Fibroblast of skin of back (primary cell): ENCODE results near the gene D2HGDH.
"Not testable (repeated sequence)": the region's sequence is repeated elsewhere in the genome, so short reads cannot be mapped to it uniquely, and the experiment has no call there.

Experiments
- DNase-seq: peaks from one replicate; pipeline ENCODE4 v3.0.0-alpha.2; 2013

D2HGDH gene

DNA sequence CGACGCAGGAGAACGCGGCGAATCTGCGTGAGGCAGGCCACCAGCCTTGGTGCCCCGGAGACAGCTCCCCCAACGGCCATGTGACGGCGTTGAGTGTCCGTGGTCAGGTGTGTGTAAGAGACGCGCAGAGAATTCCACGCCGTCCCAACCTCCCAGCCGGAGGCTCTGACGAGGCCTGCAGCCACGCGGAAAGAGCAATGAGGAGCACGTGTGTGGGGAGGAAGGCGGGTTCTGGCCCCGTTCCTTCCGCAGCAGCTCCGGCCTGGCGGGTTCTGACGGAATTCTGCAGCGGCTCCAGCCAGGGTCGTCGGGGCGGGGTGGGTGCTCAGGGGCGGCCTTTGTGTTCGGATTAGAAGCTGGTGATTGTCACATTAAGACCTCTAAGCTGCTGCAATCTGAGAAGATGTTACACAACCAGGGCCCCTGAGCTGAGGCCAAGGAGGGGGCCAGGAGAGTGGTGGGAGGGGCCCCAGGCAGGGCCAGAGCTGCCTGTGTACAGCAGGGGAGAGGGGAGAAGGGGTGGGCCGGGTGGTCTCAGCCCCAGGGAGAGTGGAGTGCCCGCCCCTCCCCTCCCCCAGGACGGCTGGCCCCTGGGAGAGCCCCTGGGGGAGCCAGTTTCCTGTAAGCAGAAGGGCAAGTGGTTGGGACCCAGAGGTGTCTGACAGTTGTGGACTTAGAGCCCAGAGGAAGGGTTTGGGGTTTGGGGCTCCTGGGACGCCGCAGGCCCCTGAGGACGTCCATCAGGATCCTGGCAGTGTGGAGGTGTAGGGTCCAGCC lies 37.0 kb downstream of the D2HGDH start:
- no peak for DNase-seq

DNA sequence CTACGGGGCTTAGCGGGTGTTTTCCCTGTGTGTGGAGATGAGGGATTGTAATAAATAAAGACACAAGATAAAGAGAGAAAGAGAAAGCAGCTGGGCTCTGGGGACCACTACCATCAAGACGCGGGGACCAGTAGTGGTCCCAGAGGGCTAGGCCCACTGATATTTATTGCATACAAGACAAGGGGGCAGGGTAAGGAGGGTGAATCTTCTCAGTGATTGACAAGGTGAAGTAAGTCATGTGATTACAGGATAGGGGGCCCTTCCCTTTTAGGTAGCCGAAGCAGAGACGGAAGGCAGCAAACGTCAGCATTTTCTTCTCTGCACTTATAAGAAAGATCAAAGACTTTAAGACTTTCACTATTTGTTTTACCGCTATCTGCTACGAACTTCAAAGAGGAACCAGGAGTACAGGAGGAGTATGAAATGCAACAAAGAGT lies 37.7 kb downstream of the D2HGDH start:
- DNase-seq, result no peak

DNA sequence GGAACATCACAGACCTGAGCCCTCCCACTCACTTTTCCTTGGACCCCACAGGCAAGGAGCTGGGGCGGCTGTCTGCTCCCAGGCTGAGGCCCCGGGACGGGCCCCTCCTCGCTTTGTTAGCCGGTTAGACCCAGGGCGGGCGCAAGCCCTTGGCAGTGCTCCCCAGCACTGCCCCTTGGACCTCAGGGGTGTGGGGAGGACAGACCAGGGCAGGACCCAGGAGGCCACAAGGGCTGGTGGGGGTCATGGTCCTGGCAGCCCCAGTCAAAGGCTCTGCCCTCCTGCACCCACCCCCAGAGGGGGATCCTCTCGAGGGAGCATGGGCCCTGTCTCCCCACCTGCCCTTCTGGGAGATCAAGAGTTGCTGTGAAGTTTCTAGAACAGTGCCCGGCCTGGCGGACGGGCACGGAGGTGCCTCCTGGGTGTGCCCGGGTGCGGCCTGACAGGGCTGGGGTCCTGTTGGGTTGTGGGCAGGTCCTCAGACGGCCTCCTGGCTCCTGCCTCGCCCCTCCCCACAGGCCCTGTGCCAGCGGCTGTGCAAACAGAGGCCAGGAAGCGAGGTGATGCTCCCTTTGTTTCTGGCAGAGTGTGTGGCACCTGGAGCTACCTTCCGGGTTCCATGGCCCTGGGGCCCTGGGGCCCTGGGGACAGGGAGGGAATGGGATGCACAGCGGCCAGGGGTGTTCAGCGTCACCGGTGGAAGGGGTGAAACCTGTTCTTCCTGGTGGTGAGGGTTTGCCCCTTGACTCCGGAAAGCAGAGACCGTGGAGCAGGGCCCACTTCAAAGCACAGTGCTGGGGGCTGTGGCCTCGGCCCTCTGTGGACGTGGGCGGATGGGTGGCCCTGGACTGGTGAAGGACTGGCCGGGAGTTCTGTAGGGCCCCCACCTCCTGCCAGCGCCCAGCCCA lies 39.3 kb downstream of the D2HGDH start:
- DNase-seq, result no peak

DNA sequence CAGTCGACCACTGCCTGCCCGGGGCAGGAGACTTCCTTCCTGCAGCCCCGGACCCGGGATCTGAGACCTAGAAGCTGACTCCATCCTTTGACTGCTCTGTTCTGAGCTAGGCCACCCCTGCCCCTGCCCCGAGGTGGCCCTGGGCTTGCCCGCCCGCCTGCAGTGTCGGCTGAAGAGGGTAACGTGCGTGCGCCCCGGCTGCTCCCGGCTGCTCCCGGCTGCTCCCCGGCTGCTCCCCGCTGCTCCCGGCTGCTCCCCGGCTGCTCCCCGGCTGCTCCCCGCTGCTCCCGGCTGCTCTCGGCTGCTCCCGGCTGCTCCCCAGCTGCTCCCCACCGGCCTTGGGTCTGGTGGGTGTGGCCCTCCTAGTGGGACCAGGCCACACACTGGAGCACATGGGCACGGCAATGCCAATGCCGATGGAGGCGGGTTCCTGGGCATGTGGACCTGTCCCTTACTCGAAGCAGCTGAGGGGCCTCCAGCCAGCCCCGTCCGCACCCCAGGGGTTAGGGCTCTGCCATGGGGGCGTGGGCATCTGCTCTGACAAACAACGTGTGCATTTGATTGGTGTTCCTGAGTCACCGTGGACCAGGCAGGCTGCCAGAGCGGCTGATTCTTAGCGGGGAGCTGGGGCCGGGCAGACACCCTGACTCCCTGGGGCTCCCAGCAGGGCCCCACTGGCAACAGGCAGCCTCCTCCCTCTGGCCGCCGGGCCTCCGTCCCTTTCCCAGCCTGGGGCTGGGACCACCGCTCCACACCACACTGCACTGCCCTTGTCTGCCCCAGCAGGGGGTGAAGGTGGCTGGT lies 40.2 kb downstream of the D2HGDH start:
- peak; percentile 73 for DNase-seq

DNA sequence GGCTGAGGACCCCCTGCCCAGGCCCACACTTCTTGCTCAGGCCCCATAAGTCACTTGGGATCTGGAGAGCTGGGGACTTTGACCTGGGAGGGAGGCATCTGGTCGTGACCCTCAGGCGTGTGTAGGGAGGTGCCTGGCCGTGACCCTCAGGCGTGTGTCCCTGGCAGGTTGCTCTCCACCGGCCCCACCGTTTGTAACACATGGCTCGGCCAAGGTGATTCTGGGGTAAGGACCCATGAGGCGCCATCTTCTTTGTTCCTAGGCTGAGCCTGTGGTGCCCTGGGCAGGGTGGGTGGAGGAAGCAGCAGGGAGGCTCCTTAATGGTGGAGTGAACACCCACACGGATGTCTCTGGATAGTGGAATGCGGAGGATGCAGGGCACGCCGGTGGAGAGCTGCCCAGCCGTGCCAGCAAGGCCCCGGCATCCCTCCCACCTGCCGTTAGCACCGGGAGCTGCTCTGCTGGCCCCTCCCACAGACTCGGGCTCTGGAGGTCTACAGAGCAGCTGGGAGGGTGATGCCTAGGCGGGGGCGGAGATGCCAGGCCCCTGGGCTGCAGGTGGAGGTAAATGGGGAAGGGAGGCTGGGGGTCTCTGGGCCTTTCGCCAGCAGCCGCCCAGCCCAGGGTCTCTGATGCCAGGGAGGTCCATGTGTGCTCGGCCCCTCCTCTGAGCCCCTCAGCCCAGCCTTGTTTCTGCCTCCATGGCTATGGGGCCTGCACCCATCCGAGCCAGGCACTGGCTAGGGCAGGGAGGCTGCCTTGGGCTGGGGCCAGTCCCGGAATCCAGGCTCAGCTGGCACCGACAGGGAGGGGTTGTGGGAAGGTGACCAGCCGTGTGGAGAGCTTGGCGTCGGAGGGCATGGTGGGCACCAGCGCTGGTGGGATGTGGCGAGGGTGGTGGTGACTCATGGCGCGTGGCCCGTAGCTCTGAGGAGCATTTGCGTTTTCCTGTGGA lies 41.1 kb downstream of the D2HGDH start:
- no peak for DNase-seq

DNA sequence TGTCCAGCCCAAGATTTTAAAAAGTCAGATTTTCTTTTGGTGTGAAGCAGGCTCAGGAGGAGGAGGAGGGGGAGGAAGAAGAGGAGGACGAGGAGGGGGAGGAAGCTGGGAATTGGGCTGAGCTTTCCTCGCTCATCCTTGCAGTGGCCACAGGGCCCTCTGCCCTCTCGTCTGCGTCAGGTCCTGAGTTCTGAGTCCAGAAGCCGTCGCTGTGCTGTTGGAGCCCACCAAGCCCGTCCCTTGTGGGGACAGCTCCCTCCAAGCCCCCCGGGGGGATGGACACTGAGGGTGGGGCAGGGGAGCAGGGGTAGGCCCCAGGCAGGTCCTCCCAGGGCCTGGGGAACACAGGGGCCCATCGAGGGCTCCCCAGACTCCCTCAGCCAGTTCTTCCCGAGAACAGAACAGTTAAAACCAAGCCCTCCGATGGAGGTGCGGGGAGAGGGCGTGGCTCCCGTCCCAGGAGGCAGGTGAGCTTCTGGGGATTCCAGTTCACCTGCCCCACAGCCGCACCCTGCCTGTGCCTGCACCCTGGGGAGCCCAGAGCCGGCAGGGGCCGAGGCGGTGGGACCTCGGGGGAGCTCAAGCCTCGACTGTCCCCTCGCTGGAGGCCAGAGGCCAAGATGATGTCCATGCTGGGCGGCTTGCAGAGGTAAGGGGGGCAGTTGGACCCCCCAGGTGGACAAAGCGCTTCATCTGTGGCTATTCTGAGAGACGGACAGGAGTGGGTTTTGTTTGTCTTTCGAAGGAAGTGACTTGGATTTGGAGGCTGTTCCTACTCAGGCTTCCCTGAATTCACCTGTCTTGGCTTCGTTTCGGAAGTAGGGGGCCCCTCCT lies 42.1 kb downstream of the D2HGDH start, which contains the start of gene GAL3ST2:
GAL3ST2 (plus strand) TSS at position 487 of the 834 bp plus-strand sequence; CDS start at position 621, 134 bp downstream.
- DNase-seq, result no peak

DNA sequence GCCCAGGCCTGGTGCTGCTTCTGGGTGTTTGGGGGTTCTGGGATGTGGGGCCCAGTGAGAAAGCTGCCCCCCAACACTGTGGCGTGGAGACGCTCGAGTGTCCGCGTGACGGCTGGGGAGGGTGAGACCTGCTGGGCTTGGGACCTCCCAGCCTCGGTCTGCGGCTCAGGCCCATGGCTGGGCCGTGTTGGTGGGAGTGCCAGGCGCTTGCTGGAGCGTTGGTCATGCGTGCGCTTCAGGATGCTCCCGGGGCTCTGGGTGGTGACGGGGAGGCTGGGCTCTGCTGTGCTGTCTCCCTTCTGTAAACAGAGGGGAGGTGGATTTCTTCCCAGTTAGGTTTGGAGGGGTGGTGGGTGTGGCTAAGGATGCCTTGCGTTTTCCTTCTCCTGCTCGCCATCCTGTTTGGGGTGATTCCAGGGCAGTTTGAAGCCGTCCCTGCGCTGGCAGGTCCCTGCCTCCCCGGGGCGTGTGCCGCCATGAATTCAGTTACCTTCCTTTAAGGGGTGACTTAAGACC lies 42.8 kb downstream of the D2HGDH start:
- DNase-seq, result no peak

DNA sequence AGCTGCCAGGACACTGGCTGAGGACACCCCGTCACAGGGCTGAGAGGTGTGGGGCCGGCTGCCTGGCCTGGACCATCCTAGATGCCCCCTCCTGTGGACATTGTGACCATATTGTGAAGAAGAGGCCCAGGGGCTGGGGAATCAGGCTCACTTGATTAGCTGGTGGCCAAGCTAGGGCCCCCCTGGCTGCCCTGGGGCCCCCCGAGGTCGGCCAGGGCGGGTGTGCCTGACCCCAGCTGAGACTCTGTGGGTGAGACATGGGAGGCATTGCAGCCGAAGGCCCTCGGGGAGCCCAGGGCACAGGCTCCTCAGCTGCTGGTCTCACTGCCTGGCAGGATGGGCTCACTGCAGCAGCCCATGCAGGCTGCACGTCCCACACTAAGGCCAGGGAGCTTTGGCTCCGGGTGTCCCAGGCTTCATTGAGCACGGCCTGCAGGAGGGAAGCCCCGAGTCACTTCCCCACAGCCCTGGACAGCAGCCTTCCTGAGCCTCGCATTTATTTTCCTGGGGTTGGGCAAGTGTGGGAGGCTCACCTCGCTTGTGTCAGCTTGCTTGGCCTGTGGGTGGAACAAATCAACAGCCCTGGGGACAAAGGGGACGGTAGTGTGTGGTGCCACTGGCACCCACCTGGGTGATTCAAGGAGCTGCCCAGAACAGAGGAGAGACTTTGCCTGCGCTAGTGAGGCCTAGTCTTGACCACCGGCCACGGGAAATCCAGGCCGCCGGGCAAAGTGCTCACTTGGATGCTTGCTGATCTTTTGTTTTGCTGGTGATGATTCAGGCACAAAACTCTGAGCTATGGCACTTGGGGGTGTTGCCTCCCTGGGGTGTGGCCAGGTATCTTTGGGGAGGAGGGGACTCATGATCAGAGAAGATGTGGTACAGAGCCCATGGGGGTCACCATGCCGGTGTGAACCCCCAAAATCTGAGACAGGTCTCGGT lies 43.5 kb downstream of the D2HGDH start:
- no peak for DNase-seq

DNA sequence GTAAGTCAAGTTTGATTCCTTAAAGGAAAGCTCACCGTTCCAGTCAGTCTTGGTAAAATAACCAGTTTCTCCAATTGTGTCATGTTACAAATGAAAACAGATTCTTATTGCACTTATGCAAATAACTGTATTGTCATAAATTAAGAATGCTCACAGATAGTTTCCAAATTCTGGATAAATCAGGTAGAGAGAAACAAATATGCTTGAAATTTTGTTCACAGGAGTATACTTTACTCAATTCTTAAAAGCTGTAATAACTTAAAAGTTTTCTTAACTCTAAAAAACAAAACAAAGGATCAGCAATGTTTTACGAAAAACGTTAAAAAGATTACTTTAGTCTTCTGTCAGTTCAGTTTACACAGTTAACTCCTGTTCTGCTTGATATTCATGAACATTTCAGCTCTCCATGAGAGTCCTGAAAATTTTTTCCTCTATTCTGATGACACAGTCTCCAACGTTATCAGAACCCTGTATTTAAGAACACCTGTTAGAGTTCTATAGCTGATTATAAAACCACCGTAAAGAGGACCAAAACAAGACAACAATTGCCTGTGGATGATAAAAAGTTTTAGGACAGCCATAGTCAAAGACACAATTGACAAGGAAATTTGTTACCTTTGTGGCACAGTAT lies 46.6 kb downstream of the D2HGDH start:
- DNase-seq, result no peak

DNA sequence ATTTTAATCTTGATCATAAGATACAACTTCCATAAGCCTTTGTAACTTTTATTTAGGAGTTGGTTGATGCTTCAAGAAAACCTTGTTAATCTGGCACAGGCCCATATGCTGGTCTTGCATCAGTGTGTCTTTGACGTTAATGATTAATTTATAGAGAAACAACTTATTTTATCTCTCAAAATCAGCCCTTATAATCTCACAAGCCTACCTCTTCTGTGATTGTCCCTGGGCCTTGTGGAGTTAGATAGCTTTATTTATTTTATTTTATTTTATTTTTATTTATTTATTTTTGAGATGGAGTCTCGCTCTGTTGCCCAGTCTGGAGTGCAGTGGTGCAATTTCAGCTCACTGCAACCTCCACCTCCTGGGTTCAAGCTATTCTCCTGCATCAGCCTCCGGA lies 47.6 kb downstream of the D2HGDH start:
- DNase-seq, result not testable (repeated sequence)

DNA sequence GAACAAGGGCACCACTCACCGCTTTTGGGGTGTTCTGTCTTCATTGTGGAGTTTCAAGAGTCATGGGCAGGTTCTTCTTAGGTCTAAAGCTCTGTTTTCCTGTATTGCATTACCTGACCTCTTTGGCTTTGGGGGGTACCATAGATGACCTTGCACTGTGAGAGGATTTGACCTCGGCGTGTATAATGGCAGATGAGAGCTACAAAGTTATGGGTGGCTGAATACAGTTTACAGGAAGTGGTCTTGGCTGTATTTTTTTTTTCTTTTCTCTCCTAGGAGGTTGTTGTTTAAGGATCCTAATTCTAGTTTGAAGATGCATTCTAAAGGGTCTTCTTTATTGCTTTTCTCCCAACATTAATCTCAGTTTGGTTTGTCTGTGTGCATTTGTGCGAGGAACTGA lies 53.7 kb downstream of the D2HGDH start:
- no peak for DNase-seq

DNA sequence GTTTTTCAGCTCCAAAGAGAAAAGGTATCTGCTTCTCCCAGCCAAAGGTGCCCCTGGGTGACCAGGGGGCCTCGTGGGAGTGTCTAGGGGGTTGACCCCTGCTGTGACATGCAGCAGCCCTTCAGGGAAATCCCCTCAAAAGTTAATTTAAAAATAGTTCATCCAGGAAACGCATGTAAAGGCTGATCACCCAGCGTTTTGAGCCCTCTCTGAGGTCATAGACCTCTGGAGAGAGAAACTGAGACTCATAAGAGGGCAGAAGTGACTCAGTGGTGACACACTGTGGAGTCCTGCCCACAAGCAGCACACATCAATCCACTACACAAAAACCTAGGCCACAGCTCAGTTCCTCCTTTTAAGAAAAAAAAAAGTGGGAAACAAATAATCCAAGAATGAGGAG lies 54.1 kb downstream of the D2HGDH start:
- no peak for DNase-seq

DNA sequence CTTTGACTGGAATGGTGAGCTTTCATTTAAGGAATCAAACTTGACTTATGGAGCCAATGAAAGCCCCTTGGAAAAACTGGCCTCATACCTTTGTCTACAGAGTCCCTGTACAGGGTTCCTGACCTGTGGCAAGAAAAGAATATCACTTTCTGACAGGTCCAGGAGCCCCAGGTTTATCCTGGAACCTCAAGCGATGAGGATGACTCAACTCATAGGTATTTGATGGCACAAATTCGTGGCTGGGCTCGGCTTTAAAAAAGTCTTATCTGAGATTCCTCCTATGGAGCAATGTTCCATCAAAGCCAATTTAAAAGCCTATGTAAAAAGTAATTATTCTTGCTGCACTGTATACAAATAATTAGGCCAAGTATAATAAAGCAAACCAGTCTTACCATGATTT lies 57.0 kb downstream of the D2HGDH start:
- DNase-seq, result not testable (repeated sequence)

DNA sequence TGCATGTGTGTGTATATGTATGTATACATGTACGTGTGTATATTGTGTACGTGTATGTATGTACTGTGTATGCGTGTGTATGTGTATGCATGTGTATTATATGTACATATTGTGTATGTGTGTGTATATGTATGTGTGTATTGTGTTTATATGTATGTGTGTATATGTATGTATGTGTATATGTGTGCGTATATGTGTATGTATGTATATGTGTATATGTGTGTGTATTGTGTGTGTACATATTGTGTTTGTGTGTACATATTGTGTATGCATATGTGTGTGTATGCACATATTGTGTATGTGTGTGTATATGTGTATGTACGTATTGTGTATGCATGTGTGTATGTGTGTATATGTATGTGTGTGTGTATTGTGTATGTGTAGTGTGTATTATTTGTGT lies 59.0 kb downstream of the D2HGDH start:
- DNase-seq, result no peak

DNA sequence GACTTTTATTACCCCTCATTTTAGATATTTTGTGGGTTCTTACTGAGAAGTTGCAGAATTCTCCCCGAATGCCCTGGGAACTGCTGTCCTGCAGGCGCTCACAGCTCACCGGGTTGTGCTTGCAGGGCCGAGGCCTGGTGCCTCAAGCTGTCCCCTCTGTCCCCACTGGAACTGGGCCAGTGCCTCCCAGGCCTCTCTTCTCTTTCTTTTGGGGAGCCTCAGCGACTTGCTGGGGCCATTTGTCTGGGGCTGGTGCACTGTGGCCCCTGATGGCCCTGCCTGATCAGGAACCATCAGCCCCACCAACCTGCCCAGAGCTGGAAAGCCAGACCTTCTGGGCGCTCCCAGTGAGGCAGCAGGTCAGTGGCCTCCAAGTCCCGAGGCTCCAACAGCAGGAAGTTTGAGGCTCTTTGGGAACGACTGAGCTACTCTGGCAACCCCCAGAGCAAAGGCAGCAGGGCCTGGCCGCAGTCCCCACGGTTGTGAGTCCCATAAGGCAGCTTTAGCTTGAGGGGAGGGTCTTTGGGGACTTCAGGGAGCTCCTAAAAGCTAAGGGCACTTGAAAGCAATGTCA lies 59.9 kb downstream of the D2HGDH start:
- no peak for DNase-seq

DNA sequence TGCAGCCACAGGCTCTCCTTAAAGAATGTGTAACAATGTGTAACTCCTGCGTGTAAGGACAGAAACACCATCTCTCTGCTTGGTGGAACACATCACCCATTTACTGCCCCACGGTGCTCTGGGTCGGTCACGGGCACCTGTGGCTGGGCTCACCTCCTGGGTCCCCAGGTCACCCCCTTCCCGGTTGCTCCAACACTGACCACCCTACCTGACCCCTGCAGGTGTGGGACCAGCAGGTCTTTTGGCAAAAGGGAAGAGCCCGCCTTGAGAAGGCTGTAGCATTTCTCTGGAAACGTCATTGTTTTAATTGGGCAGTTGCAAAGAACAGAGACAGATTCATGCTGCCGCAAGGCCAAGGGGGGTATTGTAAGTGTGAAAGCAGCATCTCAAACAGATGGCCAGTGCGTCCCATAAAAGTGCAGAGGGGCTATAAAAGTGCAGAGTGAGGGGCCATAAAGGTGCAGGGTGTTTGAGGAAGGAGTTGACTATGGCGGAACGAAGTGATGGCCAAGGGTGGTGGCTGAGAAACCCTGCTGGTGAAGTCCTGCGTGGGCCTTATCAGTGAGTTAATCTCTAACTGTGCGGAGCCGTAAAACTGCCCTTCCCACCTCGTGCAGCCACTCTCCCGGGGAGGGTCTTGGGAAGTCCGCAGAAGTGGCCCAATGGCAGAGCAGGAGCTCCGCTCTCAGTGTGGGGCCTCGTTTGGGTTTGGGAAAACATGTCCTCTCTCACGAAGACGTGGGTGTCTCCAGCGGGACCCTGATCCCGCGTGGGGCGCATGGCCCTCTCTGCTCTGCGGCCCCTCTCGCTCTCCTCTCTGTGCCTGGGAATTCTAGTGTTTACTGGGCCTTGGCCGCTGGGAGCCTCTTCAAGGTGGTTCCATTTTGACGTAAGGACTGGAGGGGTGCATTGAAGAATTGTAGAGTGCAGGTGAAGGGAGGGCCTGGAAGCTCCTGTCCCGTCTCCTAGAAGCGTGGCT lies 60.9 kb downstream of the D2HGDH start:
- DNase-seq, result no peak

DNA sequence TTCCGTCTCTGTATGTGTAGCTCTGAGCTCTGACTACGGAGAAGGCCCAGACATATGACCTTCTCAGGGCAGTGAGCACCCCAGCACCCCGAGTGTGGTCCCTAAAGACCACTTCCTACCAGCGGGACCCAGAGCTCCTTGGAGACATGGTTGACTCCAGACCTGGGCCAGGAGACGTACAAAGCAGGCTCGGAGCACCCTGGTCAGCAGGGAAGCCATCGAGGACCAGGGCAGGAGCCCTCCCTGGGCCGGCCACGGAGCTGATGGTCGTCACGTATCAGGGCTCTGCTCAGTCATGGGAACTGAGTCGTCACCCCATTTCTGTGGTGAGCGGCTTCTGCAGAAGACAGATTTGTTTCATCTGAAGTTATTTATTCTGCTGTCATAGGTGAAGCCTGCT lies 61.8 kb downstream of the D2HGDH start:
- DNase-seq, result no peak
